HL-60 (cell line): ENCODE measurements around the gene FGF12.
"Not testable (repeated sequence)": the region's sequence is repeated elsewhere in the genome, so short reads cannot be mapped to it uniquely, and the experiment has no call there.

Experiments used
- CTCF ChIP-seq: IDR thresholded peaks from one replicate; pipeline ENCODE4 v1.5.1; 2011; ENCODE audit warnings: low read length, control low read depth, inconsistent platforms; ENCODE audit not compliant: insufficient read depth
- POLR2AphosphoS5 ChIP-seq: IDR thresholded peaks from 2 replicates; pipeline ENCODE4 v1.6.1; 2012; ENCODE audit warnings: low read depth

- not testable (repeated sequence) for TF ChIP-seq CTCF, POLR2AphosphoS5
Measured at GRCh38 chr3:192774341-192774740, 47.0 kb upstream of the FGF12 start.
